HEK293 (cell line): ENCODE results near the gene PRKAG2.

ENCODE experiments used
- CTCF ChIA-PET: fragments of 350-600 bp; formaldehyde crosslinking; extraction: SDS; loops from one replicate; lab custom pipeline; 2021; ENCODE audit warnings: antibody characterized with exemption; lab: Yijun Ruan, JAX
- POLR2A ChIA-PET: fragments of 300-600 bp; formaldehyde crosslinking; extraction: SDS; loops from one replicate; lab custom pipeline; 2020; ENCODE audit warnings: antibody characterized with exemption, inconsistent platforms; lab: Yijun Ruan, JAX
- H3K27ac ChIP-seq: fragments of 200-500 bp; sonication (Bioruptor generic); 2 replicates; pipeline ENCODE4 v1.5.1; 2014; ENCODE audit warnings: low read depth, low read length, control low read depth, inconsistent platforms; ENCODE audit errors: extremely low read depth
- H3K36me3 ChIP-seq, 2 experiments: fragments of 200-500 bp in 1 of 2; sonication (Bioruptor generic) in 1 of 2; 1 replicate in 1 of 2; 2 replicates in 1 of 2; pipeline ENCODE4 v1.5.1; 2014 to 2017; ENCODE audit warnings: inconsistent platforms in 2 of 2, low read length in 2 of 2; ENCODE audit not compliant: control insufficient read depth in 2 of 2, insufficient read depth in 1 of 2
- H3K4me1 ChIP-seq: fragments of 200-500 bp; sonication (Bioruptor generic); 2 replicates; pipeline ENCODE4 v1.5.1; 2014; ENCODE audit warnings: mild to moderate bottlenecking, low read length, inconsistent platforms; ENCODE audit not compliant: control insufficient read depth, insufficient read depth
- H3K4me3 ChIP-seq: 2 replicates; pipeline ENCODE4 v1.5.1; 2011; ENCODE audit warnings: low read depth, mild to moderate bottlenecking, control low read depth, low read length, moderate library complexity
- H3K9me3 ChIP-seq: fragments of 200-500 bp; sonication (Bioruptor generic); 2 replicates; pipeline ENCODE4 v1.5.1; 2014; ENCODE audit warnings: low read depth, low read length, inconsistent platforms; ENCODE audit not compliant: control insufficient read depth, insufficient read depth
- IKZF3 ChIP-seq: fragments of 450-650 bp; IDR thresholded peaks from 2 replicates; pipeline ENCODE4 v1.5.0; 2018; ENCODE audit warnings: missing biosample characterization, mild to moderate bottlenecking, missing genetic modification characterization, moderate library complexity
- KLF17 ChIP-seq: fragments of 450-650 bp; formaldehyde crosslinking; IDR thresholded peaks from 2 replicates; pipeline ENCODE4 v1.5.1; 2016; ENCODE audit warnings: missing biosample characterization, missing genetic modification characterization
- MEIS1 ChIP-seq: sonication (generic); formaldehyde crosslinking; IDR thresholded peaks from 2 replicates; pipeline ENCODE4 v1.8.1; 2022; ENCODE audit warnings: missing genetic modification reagents, mild to moderate bottlenecking, borderline replicate concordance
- OVOL3 ChIP-seq: fragments of 450-650 bp; formaldehyde crosslinking; IDR thresholded peaks from 2 replicates; pipeline ENCODE4 v1.5.1; 2016; ENCODE audit warnings: missing biosample characterization, missing genetic modification characterization
- PRDM10 ChIP-seq: fragments of 450-650 bp; formaldehyde crosslinking; IDR thresholded peaks from 2 replicates; pipeline ENCODE4 v1.5.1; 2016; ENCODE audit warnings: missing biosample characterization, missing genetic modification characterization
- SCRT1 ChIP-seq: fragments of 450-650 bp; formaldehyde crosslinking; IDR thresholded peaks from 2 replicates; pipeline ENCODE4 v1.5.1; 2016; ENCODE audit warnings: missing biosample characterization, missing genetic modification characterization, borderline replicate concordance
- TSHZ1 ChIP-seq: fragments of 450-650 bp; formaldehyde crosslinking; IDR thresholded peaks from 2 replicates; pipeline ENCODE4 v1.5.1; 2016; ENCODE audit warnings: missing biosample characterization, missing genetic modification characterization, borderline replicate concordance
- ZBTB11 ChIP-seq: fragments of 450-650 bp; formaldehyde crosslinking; conservative IDR thresholded peaks from 2 replicates; pipeline ENCODE4 v1.5.1; 2016; ENCODE audit warnings: low read depth, missing biosample characterization, missing genetic modification characterization
- ZNF146 ChIP-seq: fragments of 450-650 bp; formaldehyde crosslinking; IDR thresholded peaks from 2 replicates; pipeline ENCODE4 v1.5.1; 2016; ENCODE audit warnings: missing biosample characterization, missing genetic modification characterization
- ZNF16 ChIP-seq: fragments of 450-650 bp; formaldehyde crosslinking; IDR thresholded peaks from 2 replicates; pipeline ENCODE4 v1.5.1; 2016; ENCODE audit warnings: low read depth, missing biosample characterization, missing genetic modification characterization
- ZNF19 ChIP-seq: fragments of 450-650 bp; formaldehyde crosslinking; IDR thresholded peaks from 2 replicates; pipeline ENCODE4; 2016; ENCODE audit warnings: missing biosample characterization, missing genetic modification characterization, low read depth
- ZNF223 ChIP-seq: fragments of 450-650 bp; formaldehyde crosslinking; IDR thresholded peaks from 2 replicates; pipeline ENCODE4 v1.5.1; 2016; ENCODE audit warnings: missing biosample characterization, missing genetic modification characterization
- ZNF274 ChIP-seq, 2 experiments: fragments of 200-500 bp in 1 of 2; fragments of 450-650 bp in 1 of 2; sonication (Bioruptor generic) in 1 of 2; formaldehyde crosslinking in 1 of 2; IDR thresholded peaks; 2 replicates each; pipeline versions ENCODE4 v1.5.1 to v1.6.1; 2014 to 2016; ENCODE audit warnings: borderline replicate concordance in 1 of 2, inconsistent platforms in 1 of 2, low read length in 1 of 2, missing biosample characterization in 1 of 2, missing genetic modification characterization in 1 of 2
- ZNF292 ChIP-seq: fragments of 450-650 bp; formaldehyde crosslinking; IDR thresholded peaks from 2 replicates; pipeline ENCODE4 v1.5.1; 2016; ENCODE audit warnings: low read depth, missing biosample characterization, missing genetic modification characterization, borderline replicate concordance
- ZNF510 ChIP-seq: fragments of 450-650 bp; formaldehyde crosslinking; IDR thresholded peaks from 2 replicates; pipeline ENCODE4 v1.5.1; 2018; ENCODE audit warnings: mild to moderate bottlenecking, missing genetic modification characterization, missing biosample characterization; ENCODE audit not compliant: insufficient replicate concordance
- ZNF514 ChIP-seq: fragments of 450-650 bp; formaldehyde crosslinking; IDR thresholded peaks from 2 replicates; pipeline ENCODE4 v1.5.1; 2016; ENCODE audit warnings: missing biosample characterization, missing genetic modification characterization
- ZNF521 ChIP-seq: fragments of 450-650 bp; formaldehyde crosslinking; IDR thresholded peaks from 2 replicates; pipeline ENCODE4 v1.5.1; 2017; ENCODE audit warnings: missing biosample characterization, mild to moderate bottlenecking, missing genetic modification characterization
- ZNF624 ChIP-seq: fragments of 450-650 bp; formaldehyde crosslinking; IDR thresholded peaks from 2 replicates; pipeline ENCODE4 v1.5.1; 2017; ENCODE audit warnings: missing biosample characterization, missing genetic modification characterization
- ZNF629 ChIP-seq: fragments of 450-650 bp; formaldehyde crosslinking; IDR thresholded peaks from 2 replicates; pipeline ENCODE4 v1.5.1; 2017; ENCODE audit warnings: missing biosample characterization, missing genetic modification characterization
- ZNF747 ChIP-seq: fragments of 450-650 bp; formaldehyde crosslinking; IDR thresholded peaks from 2 replicates; pipeline ENCODE4 v1.5.1; 2016; ENCODE audit warnings: missing biosample characterization, missing genetic modification characterization
- ZNF777 ChIP-seq: fragments of 450-650 bp; formaldehyde crosslinking; IDR thresholded peaks from 2 replicates; pipeline ENCODE4 v1.5.1; 2017; ENCODE audit warnings: missing biosample characterization, missing genetic modification characterization, borderline replicate concordance
- ZNF792 ChIP-seq: fragments of 450-650 bp; formaldehyde crosslinking; IDR thresholded peaks from 2 replicates; pipeline ENCODE4 v1.5.1; 2016; ENCODE audit warnings: missing biosample characterization, missing genetic modification characterization

The PRKAG2 gene

GRCh38 chr7:151686826-151687225 lies 190.1 kb downstream of the PRKAG2 start:
- ChIA-PET POLR2A (interaction anchor here (0.5 kb wide), 1 partner anchor 259 kb away, joined by 4 read pairs; no protein-coding TSS in a partner anchor), CTCF (no interaction called here)
- no peaks in the 10 kb centered on the region for H3K4me1 ChIP-seq
- H3K4me3 ChIP-seq: no peak overlapping the region
- H3K36me3 ChIP-seq: no peaks in the 10 kb centered on the region
- H3K27ac ChIP-seq: no peak overlapping the region
- no peak for TF ChIP-seq ZNF274 (IDR thresholded peaks at IDR 0.05; ENCODE audit: low read length)
- TF ChIP-seq ZNF274 (tag by site-specific recombination; IDR thresholded peaks at IDR 0.05; ENCODE audit: borderline replicate concordance): no peak
- TF ChIP-seq PRDM10: no peak
- TF ChIP-seq ZNF146 (tag by site-specific recombination): no peak
- TF ChIP-seq ZNF777 (tag by site-specific recombination): no peak
- no peak for TF ChIP-seq TSHZ1 (tag by site-specific recombination)
- TF ChIP-seq ZNF510 (tag by site-specific recombination): no peak
- no peak for TF ChIP-seq ZNF19 (tag by site-specific recombination)
- TF ChIP-seq IKZF3 (tag by site-specific recombination): no peak
- no peak for TF ChIP-seq ZNF747
- TF ChIP-seq ZBTB11: no peak
- TF ChIP-seq SCRT1 (tag by site-specific recombination): no peak
- TF ChIP-seq ZNF624 (tag by site-specific recombination): no peak
- no peaks in the 10 kb centered on the region for H3K9me3 ChIP-seq

- Histone ChIP-seq H3K4me3 (no peak overlapping the region), H3K36me3 (no peaks in the 10 kb centered on the region), H3K27ac (no peak overlapping the region), H3K4me1 (no peaks in the 10 kb centered on the region), H3K9me3 (no peaks in the 10 kb centered on the region)
- CTCF ChIA-PET: interaction anchor here (0.6 to 1.2 kb wide), 5 partner anchors 17 to 67 kb away, joined by 3 to 6 read pairs (median 3); no protein-coding TSS in a partner anchor
- POLR2A ChIA-PET: interaction anchor here (0.5 to 1.0 kb wide), 3 partner anchors 33 to 258 kb away, joined by 3 to 4 read pairs (median 3); no protein-coding TSS in a partner anchor
- TF ChIP-seq ZNF521: no peak
- no peak for TF ChIP-seq OVOL3
- no peak for TF ChIP-seq ZNF514 (tag by site-specific recombination)
- TF ChIP-seq ZNF223: no peak
- TF ChIP-seq ZNF292 (tag by site-specific recombination): no peak
- no peak for TF ChIP-seq ZNF629 (tag by site-specific recombination)
- no peak for TF ChIP-seq ZNF16 (tag by site-specific recombination)
- TF ChIP-seq KLF17 (tag by site-specific recombination): no peak
- TF ChIP-seq MEIS1 (CRISPR knock-in tag): no peak
- TF ChIP-seq ZNF792: no peak
These were observed 190.7 kb downstream of the PRKAG2 start for GRCh38 chr7:151686016-151686766.
